Measurements from ENCODE around the gene TMEM269. TPM values are rescaled to one million over a fixed set of nuclear protein-coding genes. Genes with fewer than 3 reads are reported as not detected.
A peak's percentile ranks its signal among the peaks of the same experiment; 100 is the strongest.

TMEM269 gene
- total RNA-seq, 3 donors from 2014 or later: not detected

DNA sequence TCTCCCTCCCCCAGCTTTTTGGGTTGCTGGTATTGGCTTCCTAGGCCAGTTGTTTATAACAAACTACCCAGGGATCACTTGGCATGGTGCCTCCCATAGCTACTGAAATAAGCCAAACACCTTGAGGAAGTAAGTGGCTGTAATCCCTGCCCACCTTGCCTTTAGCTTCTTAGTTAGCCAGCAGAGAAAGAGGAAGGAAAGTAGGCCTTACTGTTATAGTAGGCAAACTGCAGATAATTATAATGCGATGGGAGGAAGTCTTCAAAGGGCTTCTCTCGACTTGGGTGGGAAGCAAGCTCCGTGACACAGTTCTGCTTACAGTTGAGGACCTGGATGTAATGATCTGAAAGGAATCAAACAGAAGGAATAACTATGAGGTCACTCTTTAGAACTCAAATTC is 26.1 kb upstream of the TMEM269 start:
- no peak overlapping the region for H3K4me3 ChIP-seq
- no peaks in the 10 kb centered on the region for H3K9me3 ChIP-seq
- DNase-seq (peak in 1 of 3 donors; percentile 38), ATAC-seq (peak; percentile 50)
- intact Hi-C loops (cut with DNase I, micrococcal nuclease): no loop called here
- H3K4me1 ChIP-seq (ENCODE audit: low read depth): no peaks in the 10 kb centered on the region
- TF ChIP-seq, protein P1, sequence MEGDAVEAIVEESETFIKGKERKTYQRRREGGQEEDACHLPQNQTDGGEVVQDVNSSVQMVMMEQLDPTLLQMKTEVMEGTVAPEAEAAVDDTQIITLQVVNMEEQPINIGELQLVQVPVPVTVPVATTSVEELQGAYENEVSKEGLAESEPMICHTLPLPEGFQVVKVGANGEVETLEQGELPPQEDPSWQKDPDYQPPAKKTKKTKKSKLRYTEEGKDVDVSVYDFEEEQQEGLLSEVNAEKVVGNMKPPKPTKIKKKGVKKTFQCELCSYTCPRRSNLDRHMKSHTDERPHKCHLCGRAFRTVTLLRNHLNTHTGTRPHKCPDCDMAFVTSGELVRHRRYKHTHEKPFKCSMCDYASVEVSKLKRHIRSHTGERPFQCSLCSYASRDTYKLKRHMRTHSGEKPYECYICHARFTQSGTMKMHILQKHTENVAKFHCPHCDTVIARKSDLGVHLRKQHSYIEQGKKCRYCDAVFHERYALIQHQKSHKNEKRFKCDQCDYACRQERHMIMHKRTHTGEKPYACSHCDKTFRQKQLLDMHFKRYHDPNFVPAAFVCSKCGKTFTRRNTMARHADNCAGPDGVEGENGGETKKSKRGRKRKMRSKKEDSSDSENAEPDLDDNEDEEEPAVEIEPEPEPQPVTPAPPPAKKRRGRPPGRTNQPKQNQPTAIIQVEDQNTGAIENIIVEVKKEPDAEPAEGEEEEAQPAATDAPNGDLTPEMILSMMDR (IDR thresholded peaks at IDR 0.05): no peak
- no peaks in the 10 kb centered on the region for H3K36me3 ChIP-seq (ENCODE audit: low read depth)

- intact Hi-C loops (cut with DNase I, micrococcal nuclease): no loop called here
- DNase-seq (no peak), ATAC-seq (no peak)
- no peaks in the 10 kb centered on the region for H3K9me3 ChIP-seq
- TF ChIP-seq, protein P1 (IDR thresholded peaks at IDR 0.05): no peak
- no peaks in the 10 kb centered on the region for H3K36me3 ChIP-seq (ENCODE audit: low read depth)
- no peak overlapping the region for H3K4me3 ChIP-seq
- H3K4me1 ChIP-seq (ENCODE audit: low read depth): no peaks in the 10 kb centered on the region
Measured at GRCh38 chr1:42759114-42759513, 25.7 kb upstream of the TMEM269 start.

DNA sequence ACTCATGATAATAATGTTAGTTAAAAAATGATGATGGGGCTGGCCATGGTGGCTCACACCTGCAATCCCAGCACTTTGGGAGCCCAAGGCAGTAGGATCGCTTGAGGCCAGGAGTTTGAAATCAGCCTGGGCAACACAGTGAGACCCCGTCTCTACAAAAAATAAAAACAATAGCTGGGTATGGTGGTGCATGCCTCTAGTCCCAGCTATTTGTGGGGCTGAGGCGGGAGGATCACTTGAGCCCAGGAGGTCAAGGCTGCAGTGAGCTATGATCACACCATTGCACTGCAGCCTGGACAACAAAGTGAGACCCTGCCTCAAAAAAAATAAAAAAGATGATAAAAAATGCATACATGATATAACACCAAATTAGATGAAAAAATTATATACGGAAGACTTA is 23.2 kb upstream of the TMEM269 start:
- Histone ChIP-seq H3K4me1 (ENCODE audit: low read depth) (peaks cover 5% of the 10 kb centered on the region), H3K4me3 (no peak overlapping the region), H3K36me3 (ENCODE audit: low read depth) (no peaks in the 10 kb centered on the region), H3K9me3 (no peaks in the 10 kb centered on the region)
- TF ChIP-seq, protein P1 (IDR thresholded peaks at IDR 0.05): no peak
- no peak for DNase-seq
- intact Hi-C loops (cut with DNase I, micrococcal nuclease): no loop called here
- no peak for ATAC-seq

- ATAC-seq (no peak), DNase-seq (no peak)
- intact Hi-C loops (cut with DNase I, micrococcal nuclease): no loop called here
- H3K9me3 ChIP-seq: no peaks in the 10 kb centered on the region
- no peaks in the 10 kb centered on the region for H3K36me3 ChIP-seq (ENCODE audit: low read depth)
- peaks cover 5% of the 10 kb centered on the region for H3K4me1 ChIP-seq (ENCODE audit: low read depth)
- H3K4me3 ChIP-seq: no peak overlapping the region
- TF ChIP-seq, protein P1 (IDR thresholded peaks at IDR 0.05): no peak
Measured at GRCh38 chr1:42762269-42762668, 22.5 kb upstream of the TMEM269 start.

- intact Hi-C loops (cut with DNase I, micrococcal nuclease): no loop called here
- TF ChIP-seq, protein P1 (IDR thresholded peaks at IDR 0.05): no peak
Measured at GRCh38 chr1:42765269-42765668, 19.5 kb upstream of the TMEM269 start.

More at GRCh38 chr1:42765269-42765668, 19.5 kb upstream of the TMEM269 start:
- Histone ChIP-seq H3K36me3 (ENCODE audit: low read depth) (no peaks in the 10 kb centered on the region), H3K9me3 (no peaks in the 10 kb centered on the region), H3K4me3 (no peak overlapping the region), H3K4me1 (ENCODE audit: low read depth) (peaks cover 16% of the 10 kb centered on the region)
- DNase-seq: no peak
- ATAC-seq: no peak
